Stimulated activated CD4-positive, alpha-beta T cell treated with anti-CD3 and anti-CD28 coated beads, Interleukin-1b, Interleukin-23, amount 100 ng/mL, for 1 hour (primary cell): ENCODE data around the gene RNPEPL1.

Experiments
- DNase-seq, 2 donors: peaks; one replicate each; pipeline ENCODE4 v3.0.0-alpha.2; 2020; ENCODE audit warnings: low read depth in 2 of 2

RNPEPL1 gene

DNA sequence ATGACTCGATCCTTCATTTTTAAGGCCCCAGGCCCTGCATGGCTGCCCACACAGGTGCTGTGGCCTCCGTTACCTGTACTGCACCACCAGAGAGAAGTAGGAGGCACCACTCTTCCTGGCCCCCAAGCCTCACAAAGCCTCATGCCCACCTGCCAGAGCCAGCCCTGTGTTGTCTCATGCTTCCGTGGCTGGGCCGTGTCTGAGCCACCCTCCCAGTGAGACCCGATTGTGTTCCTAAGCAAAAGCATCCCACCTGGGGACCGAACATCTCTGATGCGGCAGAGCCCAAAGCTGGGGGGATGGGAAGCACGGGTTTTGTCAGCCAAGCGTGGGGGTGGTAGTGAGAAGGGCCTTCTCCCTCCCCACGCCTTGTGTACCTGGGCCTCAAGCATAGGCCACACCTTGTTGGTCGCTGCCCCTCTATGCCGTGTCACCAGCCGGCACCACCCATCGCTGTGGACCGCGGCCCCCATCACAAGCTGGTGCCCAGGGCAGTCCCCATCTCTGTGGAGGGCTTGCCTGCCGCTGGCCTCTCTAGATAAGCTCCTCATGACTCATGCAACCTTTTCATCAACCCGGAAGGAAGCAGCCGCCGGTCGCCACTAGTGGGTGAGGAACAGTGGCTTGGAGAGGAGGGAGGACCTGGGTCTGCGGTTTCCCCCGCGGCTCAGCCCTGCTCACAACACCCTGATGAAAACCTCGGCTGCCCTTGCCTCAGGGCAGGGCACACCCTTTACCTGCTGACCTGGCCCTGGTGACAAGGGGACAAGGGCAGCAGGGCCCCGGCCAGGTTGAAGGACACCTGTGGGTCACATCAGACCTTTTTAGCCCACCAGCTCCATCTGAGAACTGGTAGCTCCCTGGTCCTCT, 2.7 kb upstream of the RNPEPL1 start:
- peak; percentile 64 to 81 for DNase-seq

DNA sequence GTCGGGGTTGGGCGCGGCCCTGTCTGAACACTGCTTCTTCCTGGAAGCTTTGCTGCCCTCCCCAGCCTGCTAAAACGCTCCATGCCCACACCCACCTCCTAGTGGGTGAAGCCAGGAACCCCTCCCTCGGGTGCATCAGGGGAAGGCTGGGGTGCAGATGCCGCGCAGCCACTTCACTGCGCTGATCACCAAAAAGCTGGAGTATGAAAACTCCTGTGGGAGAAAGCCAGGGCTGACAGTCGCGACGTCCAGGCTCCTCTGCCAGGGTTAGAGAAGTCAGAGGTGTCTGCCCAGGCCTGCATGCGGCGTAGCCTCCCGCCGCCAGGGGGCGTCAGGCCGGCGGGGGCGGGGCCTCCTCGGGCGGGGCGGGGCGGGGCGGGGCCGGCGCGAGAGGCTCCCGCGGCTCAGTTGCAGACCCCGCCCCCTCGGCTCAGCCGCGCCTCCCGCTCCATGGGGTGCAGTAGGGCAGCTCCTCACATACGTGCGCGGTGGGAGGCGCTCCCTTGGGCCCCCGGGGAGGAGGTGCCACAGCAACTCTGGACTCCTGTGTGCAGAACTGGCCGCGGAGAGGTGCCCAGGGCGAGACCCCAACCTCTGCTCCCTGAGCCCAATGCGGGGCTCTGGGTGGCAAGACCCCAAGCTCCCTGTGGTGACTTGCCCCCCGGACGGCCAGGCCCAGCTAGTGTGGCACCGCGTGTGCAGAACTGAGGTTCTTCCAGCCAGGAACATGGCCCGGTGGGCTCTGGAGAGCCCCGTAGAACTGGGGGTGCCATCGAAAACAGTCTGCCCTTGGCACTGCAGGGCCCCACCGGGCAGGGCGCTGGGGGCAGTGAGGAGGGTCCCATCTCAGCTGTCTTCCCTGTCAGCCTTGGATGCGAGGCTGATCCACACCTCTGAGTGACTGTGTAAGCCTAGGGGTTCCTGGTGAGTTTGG, 1.8 kb upstream of the RNPEPL1 start:
- DNase-seq = peak; percentile 90 to 91

DNA sequence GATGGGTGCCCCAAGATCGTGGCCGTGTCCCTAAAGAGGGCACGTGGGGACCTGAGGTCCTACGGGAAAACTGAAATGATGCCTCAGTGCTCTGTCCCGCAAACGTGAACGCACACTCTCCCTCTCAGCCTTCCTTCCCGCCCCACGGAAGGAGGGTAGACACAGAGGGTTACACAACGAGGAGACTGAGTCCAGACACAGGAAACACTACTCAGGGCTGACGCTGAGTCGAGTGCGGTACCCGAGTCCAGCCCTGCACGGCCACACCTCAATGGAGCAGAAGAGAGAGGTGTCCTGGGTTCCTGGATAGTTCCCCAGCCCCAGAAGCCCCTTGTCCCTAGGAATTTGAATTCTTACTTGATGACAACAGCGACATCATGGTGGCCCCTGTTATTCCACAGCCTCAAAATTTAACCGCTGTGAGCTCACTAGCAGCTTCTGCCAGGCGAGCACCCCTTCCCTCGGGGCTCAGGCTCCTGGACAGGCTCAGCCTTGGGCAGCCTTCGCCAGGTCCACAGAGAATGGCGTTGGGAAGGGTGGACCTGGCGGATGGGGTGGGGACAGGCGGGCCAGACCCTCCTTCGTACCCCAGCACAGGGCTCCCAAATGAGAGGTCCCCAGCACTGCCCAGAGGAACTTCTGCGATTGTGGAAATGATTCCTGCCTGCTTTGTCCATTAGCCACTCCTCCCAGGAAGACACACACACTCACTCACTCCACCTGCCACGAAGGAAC, 980 bp upstream of the RNPEPL1 start:
- no peak for DNase-seq

DNA sequence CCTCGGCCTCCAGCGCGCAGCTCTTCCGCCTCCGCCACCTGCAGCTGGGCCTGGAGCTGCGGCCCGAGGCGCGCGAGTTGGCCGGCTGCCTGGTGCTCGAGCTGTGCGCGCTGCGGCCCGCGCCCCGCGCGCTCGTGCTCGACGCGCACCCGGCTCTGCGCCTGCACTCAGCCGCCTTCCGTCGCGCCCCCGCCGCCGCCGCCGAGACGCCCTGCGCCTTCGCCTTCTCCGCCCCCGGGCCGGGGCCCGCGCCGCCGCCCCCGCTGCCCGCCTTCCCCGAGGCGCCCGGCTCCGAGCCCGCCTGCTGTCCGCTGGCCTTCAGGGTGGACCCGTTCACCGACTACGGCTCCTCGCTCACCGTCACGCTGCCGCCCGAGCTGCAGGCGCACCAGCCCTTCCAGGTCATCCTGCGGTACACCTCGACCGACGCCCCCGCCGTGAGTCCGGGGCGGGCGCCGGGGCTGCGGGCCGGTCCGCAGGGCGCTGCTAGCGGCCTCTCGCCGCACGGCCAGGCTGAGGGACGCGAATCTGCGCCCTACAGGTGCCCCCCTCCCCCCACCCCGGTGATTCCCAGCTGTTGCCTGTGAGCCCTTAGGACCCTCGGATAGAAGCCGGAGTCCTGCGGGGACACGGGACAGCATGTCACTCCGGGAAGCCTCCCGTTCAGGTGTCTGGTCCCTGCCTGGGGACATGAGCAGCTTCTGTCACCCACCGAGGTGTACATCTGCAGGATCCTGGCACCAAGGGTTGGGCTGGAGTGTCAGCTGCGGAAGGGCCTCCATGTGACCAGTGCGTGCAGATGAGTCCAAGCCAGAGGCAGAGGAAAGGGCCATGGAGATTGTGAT, 616 bp downstream of the RNPEPL1 start:
- no peak for DNase-seq

DNA sequence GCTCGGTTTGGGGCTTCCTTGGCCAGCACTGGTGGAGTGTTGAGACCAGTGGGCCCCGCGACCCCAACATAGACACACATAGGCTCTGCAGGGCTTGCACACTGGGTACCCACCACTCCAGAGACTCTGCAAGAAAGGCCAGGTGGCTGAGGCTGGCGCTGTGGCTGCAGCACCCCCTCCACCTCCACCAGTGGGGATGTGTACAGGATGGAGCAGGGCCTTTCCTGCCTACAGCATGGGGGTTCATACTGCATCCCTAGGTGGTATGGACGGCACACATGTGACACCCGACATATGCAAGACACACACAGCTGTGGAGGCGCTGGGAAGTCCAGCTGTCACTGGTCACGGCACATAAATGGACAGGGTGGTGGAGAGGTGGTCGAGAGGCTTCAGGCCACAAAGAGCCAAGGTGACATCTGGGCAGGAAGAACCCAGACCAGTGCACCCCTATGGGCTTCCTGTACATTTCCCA, 1.3 kb downstream of the RNPEPL1 start:
- no peak for DNase-seq

DNA sequence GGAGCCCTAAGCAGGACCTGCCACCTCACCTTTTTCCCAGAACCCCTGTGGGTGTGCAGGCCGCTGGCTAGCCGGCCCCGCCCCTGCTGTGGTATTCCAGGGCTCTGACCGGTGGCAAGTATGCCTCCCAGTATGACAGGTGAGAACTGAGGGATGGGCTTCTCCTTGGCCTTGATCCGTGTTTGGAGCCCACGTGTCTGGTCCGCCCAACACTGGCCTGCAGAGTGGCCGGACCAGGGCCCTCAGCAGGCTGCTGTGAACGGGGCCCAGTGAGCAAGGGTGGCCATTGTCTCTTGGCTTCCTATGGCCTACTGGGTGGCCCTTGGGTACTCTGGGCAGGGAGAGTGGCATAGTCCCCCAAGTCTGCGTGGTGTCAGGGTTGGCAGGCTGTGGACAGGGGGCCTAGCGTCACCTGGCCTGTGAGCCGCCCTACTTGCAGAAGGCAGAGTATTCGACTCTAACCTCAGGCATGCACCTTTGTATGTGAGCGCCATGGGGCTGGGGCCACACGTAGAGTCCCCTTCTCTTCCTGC, 1.8 kb downstream of the RNPEPL1 start:
- DNase-seq = no peak

DNA sequence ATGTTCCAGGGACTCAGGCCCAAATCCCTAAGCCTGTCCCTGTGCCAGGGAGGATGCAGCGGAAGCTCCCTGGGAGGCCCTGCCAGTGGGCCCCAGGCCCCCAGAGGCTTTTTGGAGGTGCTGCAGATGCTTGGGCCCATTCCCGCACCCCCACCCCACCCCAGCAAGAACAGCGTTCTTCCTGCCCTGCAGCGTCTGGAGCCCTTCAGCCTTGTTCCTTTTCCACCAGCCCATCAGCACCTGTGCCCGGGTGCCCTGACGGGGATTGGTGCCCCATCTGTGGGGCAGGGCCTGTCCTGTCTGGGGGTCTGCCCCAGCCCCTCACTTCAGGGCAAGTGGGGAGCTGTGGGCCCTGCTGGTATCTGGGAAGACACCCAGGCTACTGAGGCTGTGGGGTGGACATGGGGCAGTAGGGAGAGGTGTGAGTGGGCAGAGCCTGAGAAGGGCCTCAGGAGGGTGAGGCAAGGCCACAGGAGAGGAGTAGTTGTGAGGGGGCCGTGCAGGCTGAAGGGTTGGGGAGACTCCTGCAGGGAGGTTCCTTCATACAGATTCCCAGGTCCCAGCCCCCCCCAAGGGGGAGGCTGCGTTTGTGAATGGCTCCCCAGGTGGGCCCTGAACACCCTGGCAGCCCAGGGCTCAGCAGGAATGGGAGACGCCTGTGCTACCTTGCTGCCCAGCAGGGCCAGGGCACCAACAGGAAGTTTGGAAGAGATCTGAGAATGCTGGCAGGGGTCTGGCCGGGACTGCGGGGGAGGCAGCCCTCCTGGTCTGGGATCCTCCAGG, 2.4 kb downstream of the RNPEPL1 start:
- no peak for DNase-seq

DNA sequence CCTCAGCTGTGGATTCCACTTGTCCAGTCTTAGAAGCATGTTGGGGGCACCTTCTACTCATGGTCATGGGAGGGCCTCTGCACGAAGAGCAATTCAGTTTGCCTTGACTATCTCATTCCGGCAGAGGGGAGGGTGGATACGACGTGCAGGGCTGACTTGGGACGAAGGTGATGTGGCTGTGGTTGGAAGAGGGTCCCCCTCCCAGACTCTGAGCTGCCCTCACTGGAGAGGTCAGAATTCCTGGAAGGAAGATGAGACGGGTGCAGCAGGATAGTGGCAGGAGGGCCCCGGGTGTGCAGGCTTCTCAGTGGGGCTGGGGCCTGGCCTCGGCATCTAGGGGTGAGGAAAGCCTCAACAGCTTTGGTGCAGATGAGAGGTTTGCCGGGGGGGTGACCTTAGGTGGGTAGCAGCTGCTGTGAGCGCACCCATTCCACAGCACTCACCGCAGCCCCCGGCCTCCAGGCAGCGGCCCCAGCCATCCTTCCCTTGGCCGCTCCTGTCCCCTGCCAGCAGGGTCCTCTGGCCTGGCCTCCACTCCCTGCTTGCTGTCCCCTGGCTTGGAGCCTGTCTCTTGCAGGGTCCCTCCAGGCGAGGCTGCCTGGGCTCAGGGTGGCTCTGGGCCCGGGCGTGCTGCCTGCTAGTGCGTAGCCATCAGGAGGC, 3.2 kb downstream of the RNPEPL1 start:
- no peak for DNase-seq

DNA sequence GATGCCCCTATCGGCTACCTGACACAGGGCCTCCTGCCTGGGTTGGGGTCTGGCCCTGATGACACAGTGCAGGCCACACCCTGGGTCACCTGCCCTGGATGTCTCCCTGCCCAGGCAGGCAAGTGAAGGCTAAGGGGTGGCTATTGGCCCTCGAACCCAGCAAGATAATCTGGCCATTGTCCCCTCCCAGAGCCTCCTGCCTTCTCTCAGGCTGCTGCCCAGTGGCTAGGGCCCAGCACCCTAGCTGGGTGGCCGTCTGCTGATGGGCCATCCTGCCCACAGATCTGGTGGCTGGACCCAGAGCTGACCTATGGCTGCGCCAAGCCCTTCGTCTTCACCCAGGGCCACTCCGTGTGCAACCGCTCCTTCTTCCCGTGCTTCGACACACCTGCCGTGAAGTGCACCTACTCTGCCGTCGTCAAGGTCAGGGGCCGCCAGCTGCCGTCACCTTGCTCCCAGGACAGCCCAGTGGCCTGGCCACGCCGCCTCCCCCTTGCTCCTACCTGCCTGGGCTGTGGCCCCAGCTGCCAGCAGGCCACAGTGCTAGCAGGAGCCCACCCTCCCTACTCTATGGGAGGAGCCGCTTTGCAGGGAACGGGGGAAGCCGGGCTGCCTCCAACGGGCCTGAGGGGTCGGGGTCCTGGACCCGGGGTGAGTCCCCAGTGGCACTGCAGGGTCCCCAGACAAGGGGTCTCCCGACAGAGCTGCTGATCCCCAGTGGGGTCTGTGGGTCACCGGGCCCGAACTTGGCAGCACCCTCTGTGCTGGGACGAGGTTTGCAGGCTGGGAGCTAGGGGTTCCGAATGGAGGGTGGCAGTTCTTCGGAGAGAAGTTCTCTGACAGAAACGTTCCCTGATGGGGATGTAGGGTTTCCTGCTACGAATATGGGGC, 4.1 kb downstream of the RNPEPL1 start:
- no peak for DNase-seq

DNA sequence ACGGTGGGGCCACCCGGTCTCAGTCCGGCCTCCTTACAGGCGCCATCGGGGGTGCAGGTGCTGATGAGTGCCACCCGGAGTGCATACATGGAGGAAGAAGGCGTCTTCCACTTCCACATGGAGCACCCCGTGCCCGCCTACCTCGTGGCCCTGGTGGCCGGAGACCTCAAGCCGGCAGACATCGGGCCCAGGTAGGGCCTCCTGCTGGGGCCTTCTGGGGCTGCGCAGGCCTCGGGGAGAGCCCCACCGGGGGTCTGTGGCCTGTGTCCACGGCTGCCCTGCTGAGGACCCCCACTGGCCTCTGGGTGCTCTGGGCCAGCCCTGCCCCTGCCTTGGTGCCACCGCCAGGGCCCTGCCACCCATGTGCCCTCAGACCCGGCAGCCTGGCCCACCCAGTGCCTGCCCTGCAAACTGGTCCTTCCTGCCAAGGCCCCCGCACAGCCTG, 4.8 kb downstream of the RNPEPL1 start:
- no peak for DNase-seq

DNA sequence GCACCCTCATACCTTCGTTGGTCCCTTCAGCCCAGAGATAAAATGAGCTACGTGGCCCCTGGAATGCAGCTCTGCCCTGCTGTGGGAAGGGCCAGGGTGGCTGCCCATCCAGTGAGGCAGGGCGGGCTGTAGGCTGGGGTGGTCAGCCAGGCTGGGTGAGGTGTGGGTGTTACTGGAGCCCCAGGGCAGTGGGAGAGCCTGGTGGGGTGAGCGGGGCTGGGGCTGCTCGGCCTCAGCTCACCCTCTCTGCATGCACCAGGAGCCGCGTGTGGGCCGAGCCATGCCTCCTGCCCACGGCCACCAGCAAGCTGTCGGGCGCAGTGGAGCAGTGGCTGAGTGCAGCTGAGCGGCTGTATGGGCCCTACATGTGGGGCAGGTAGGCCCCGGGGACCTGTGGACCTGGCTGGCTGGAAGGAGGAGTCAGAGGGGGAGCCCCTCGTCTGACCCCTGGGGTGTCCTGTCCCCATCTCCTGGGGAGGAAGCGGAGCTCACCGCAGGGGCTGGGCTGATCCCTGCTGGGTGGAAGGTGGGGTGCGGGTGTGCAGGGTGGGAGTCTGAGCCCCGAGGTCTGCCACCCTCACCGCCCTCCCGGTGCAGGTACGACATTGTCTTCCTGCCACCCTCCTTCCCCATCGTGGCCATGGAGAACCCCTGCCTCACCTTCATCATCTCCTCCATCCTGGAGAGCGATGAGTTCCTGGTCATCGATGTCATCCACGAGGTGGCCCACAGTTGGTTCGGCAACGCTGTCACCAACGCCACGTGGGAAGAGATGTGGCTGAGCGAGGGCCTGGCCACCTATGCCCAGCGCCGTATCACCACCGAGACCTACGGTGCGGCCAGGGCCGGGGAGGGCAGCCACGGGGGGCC, 5.5 kb downstream of the RNPEPL1 start:
- DNase-seq = no peak

DNA sequence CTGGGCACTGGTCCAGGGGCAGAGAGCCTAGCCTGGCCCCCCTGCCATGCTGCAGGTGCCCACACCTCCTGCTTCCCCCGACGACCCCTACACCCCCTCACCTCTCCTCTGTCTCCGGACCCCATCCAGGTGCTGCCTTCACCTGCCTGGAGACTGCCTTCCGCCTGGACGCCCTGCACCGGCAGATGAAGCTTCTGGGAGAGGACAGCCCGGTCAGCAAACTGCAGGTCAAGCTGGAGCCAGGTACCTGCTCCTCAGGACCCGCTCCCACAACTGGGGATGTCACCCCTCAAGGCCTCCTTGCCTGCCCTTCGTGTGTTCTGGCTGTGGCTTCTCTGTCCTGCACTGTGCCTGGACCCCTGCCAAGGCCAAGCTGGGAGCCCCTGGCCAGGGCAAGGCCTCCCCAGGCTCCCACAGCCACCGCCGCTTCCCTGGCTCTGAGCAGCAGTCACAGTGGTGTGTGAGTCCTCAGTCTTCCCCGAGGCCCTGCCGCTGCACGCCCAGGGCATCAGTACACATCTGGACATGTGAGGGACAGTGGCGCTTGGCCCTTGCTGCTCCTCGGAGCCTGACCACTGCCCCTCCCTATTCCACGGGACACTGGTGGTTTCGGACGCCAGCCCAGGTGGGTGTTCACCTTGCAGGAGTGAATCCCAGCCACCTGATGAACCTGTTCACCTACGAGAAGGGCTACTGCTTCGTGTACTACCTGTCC, 6.3 kb downstream of the RNPEPL1 start:
- DNase-seq = no peak

DNA sequence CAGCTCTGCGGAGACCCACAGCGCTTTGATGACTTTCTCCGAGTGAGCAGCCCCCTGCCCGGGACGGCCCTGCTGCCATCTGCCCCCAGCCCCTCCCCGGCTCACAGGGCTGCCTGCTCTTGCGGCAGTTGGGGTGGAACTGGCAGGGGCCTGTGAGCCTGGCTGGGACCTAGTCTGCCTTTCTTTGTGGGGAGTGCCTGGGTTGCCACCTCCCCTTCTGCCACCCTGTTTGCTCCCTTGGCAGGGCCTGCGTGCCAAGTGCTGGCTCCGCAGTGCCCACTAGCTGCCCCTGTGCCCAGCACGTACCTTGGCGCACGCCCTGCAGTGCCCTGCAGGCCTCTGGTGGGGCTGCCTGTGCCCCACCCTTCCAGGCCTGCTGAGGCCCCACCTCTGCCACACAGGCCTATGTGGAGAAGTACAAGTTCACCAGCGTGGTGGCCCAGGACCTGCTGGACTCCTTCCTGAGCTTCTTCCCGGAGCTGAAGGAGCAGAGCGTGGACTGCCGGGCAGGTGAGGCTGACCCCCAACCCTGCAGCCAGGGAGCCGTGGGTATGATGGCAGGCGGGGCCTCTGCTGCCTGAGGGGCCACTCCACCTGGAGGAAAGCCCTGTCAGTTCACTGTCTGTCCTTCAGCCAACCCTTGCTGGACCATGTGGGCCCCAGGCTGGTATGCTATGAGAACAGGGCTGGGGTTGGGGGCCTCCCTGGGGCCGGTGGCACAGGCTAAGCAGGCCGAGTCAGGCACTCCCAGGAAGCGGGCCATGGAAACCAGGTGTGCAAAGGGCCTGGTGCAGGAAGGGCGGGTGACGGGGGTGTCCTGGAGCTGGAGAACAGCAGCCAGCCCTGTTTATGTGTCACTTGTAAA, 7.0 kb downstream of the RNPEPL1 start:
- no peak for DNase-seq

DNA sequence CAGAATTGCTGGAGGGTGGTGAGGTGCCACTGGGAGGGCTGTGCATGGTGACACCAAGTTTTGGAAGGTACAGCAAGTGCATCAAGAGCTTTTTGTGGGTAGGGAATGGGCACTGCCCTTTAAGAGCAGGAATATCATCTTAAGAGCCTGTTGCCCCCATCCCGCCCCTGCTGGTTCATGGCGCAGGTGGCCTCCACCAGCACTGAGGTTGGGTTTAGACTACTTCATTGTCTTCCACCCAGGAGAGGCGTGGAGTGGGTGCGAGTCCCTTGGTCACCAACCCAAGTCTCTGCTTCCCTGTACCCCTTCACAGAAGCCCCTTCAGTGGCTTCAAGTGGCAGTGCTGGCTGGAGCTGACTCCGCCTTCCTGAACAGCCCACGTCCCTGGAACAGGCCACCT, 7.8 kb downstream of the RNPEPL1 start:
- no peak for DNase-seq

DNA sequence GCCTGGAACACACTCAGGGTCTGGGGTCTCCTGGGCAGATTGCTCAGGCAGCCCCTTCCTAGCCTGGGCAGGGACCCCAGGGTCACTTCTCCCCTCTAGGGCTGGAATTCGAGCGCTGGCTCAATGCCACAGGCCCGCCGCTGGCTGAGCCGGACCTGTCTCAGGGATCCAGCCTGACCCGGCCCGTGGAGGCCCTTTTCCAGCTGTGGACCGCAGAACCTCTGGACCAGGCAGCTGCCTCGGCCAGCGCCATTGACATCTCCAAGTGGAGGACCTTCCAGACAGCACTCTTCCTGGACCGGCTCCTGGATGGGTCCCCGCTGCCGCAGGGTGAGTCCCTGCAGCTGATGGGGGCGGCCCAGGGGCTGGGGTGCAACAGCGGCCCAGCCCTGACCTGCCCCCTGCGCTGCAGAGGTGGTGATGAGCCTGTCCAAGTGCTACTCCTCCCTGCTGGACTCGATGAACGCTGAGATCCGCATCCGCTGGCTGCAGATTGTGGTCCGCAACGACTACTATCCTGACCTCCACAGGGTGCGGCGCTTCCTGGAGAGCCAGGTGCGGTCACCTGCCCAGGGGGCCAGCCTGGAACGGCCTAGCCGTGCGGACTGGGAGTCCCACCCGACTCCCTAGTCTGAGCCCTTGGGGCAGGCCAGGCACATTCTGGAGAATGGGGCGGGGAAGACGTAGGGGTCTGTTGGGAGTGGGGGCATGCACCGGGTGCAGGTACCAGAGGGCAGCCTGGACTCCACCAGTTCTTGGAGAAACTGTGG, 8.3 kb downstream of the RNPEPL1 start:
- no peak for DNase-seq
